ENCODE results near the gene QSOX1.

The QSOX1 gene

DNA sequence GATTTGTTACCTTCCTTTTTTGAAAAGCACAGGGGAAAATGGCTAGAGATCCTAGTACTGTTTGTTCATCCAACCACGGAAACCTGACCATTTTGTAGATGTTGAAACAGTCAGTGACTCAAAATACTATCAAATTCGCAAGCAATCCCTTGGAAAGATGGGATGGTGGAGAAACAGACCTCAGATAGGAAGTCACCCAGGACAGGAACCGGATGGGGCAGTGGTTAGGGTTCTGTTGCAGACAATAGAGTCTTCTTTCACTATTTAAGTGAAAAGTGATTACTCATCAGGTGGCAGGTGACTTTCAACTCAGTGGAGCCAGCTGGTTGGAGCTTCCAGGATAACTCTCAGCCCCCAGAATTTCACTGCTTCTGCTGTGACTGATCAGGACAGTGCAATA lies 92.4 kb downstream of the QSOX1 start:
- in situ Hi-C loops (cut with HindIII; ENCODE audit: low sequenced_read_pairs) = no loop called here

DNA sequence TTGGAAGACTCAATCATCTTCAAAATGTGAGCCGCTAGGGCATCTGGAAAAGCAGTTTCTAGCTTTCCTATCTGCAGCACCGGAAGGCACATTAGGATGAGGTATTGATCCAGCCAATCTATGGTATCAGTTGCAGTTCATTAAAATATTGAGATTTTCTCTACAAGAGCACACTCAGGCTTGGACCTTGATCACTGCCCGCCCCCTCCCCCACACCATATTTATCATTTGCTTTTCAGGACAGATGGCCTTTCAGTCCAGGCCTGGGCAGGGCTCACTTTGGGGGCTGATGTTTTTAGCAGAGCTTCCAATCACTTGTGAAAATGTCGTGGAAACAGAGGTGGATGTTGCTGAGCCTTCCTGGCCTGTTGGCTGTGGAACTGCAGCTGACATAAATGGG lies 92.9 kb downstream of the QSOX1 start:
- in situ Hi-C loops (cut with HindIII; ENCODE audit: low sequenced_read_pairs) = no loop called here

DNA sequence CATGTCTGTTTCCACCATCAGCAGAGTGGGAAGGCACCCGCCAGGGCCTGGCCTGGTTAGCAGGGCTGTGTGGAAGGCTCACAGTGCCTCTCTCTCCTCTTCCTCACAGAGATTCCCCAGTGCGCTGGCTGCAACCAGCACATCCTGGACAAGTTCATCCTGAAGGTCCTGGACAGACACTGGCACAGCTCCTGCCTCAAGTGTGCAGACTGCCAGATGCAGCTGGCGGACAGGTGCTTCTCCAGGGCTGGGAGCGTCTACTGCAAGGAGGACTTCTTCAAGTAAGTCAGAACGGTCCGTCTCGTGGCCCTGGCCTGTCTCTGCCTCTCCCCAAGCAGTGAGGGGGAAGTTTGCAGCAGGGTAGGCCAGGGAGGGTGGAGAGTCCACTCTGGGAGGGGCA lies 93.5 kb downstream of the QSOX1 start:
- in situ Hi-C loops (cut with HindIII; ENCODE audit: low sequenced_read_pairs) = no loop called here

DNA sequence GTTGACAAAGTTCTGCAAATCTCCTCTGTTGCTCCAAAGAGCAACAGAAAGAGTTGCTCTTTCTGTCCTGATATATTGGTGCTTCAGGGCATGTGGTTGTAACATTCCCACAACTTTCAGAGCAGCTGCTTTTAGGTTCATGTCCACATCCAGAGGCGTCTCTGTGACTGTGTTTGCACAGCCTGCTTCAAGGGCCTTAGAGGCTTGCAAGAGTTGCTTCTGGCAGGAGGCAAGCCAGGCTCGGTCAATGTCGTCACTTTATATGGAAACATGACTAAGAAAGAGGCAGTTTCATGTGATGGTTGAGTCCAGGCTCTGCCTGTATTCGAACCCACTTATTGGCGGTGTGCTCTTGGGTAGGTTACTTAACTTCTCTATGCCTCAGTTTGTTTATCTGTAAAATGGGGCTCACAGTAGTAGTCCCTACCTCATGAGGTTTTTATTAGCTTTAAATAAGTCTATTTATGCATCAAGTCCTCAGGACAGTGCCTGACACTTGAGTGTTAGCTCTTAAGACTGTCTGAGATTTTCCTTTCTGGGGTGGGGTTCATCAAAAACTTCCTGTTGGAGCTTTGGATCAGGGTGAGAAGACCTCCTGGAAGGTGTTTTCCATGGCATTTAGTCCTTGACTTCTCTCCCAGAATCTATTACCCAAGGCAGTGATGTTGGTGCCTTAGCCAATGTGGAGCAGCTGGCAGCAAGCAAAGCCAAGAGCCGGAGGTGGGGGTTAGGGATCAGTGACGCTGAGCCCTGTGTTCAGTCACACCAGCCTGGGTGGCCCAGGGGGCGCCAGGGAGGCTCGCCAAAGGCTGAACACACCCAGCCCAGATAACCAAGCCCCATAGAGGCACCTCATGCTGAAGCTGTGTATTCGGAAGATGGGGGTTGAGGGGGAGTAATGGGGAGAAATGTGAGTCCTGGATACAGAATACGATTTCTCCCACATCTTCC lies 94.3 kb downstream of the QSOX1 start:
- in situ Hi-C loops (cut with HindIII; ENCODE audit: low sequenced_read_pairs) = no loop called here

DNA sequence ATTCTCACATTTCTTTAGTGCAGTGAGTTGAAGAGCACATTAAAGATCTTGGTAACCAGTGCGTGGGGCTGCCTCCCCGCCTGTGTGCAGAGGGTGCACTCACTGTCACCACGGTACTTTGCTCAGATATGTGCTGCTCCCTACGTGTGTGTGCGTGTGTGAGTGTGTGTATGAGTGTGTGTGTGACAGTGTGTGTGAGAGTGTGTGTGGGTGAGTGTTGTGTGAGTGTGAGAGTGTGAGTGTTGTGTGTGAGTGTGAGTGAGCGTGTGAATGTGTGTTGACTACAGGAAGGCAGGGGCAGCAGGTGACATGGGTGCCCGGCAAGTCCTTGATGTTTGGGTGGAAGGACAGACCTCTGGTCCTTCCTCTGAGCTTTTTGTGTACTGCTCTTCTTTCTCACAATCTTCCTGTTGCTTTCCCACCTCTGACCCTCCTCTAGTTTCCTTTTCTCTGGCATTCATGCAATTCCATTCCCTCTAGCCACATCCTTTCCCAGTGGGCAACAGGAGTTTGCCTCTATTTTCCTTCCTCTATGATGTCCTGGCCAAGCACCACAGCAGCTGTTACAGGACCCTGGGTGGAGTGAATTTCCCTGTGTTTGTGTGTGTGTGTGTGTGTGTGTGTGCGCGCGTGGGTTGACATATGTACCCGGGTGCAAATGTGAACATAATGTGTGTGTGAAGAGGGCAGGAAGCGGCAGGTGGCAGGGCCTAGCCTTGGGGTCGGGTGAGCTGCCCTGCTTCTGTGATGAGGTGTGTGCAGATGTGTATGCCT lies 95.2 kb downstream of the QSOX1 start:
- in situ Hi-C loops (cut with HindIII; ENCODE audit: low sequenced_read_pairs) = no loop called here

DNA sequence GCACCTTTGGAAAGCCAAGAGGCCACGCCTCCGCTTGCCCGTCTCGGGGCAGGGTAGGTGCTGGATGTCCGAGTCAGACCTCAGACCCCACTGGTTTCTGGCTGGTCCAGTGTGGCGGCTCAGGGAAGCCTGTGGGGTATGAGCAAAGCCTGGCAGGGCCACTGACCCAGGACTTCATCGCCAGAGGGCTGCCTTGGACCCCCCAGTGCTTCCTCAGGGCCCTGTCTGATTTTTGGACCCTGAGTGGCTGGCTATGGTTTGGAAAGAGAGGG lies 95.8 kb downstream of the QSOX1 start:
- in situ Hi-C loops (cut with HindIII; ENCODE audit: low sequenced_read_pairs) = no loop called here

DNA sequence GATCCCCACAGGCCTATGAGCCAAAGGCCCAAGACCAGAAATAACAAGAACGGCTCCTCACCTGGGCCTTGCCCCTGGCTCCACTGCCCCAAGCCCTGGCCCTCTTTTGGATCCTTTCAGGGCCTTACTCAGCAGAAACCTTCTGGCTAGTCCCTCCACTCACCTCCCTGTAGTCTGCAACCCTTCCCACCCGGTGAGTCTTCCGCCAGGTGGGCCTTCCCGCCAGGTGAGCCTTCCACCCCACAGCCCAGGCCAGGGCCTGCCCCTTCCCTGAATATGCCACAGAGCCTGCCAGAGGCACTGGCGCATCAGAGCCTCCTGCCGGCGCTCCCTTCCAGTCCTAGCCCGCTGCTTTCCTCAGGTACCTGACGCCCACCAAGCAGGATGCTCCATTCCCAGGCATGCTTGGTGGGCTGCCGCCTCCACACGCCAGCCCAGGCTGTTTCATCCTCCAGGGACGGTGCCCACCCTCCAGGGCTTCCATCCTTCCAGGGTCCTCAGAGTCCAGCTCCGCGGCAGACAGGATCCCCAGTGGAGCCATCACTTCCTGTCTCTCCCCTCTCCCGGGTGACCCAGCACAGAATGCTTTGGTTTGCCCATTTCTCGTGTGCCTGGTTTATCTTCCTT lies 96.3 kb downstream of the QSOX1 start:
- in situ Hi-C loops (cut with HindIII; ENCODE audit: low sequenced_read_pairs) = no loop called here

DNA sequence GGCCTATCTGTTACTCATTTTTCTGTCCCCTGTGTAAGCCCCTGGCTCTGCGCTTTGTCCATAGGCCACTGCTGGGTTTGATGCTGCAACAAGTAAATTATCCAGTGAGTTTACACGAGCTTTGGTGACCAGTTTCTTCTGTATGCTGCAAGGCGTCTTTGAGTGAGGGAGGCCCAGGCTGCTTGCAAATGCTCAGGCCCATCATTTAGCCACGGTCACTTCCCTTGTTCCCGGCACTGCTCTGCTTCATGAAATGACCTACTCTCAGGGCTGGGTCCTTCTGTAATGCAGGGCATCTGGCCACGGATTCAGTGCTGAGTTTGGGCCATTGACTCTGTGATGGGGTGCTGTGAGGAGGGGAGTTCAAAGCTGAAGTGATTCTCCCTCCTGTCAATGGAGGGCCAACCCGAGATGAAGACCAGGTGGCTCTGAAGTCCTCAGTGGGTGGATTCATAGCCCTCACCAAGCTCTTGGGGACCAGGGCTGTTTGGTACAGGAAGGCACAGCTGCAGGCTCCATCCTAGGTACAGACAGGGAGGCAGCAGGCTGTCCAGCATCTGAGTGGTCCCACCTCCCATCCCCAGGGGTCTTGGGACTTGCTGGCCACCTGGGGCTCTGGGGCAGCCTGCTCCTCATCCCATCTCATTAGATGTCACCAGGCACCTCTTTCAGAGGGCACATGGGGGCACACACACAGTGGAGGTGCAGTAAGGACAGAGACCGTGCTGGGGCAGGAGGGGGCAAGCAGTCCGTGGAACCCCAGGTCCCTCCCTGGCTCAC lies 97.0 kb downstream of the QSOX1 start:
- in situ Hi-C loops (cut with HindIII; ENCODE audit: low sequenced_read_pairs) = no loop called here

DNA sequence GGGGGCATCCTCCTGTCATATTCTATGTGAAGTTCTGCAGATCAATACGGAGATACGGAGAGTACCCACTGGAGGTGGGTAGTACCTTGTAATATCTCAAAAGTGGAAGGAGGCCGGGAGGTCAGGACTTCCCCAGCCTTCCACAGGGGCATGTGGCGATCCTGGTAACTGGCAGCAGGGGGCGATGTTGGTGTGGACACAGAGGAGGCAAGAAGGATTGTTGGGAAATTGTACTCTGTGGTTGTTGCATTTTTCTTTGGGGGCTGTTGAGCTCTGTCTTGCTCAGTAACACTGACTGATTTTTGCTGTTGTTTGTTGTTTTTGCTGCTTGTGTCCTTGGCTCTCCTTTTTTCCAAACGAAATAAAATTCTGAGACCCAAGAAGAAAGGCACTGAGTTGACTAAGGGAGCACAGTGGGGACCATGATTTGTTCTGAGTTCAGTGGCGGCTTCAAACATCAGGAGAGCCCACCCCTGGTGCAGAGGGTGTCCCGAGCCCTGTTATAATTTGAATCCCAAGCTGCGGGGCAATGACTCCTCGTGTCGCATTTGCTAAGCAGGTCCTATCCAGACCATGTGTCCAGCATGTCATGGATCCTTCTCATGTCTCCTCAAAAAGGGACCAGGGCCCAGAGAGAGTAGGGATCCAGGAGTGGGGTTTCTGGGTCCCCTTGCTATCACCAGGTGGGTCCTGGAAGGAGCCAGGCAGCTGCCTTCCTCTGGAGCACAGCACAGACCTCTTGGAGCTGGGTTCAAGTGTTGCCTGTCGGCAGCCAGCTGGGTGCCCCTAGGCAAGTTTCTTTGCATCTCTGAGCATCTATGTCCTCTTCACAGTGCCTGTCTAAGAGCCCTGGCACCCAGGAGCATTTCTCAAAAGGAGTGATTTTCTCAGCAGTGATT lies 98.2 kb downstream of the QSOX1 start:
- in situ Hi-C loops (cut with HindIII; ENCODE audit: low sequenced_read_pairs) = no loop called here

All from endothelial cell of hepatic sinusoid (primary cell).